Measurements from ENCODE around the gene CHRND. TPM values are rescaled to one million over a fixed set of nuclear protein-coding genes. Genes with fewer than 3 reads are reported as not detected.

The CHRND gene
- total RNA-seq, 4 donors from 2014 or later: not detected

GRCh38 chr2:232516551-232516950 lies 9.4 kb upstream of the CHRND start:
- DNase-seq (ENCODE audit: low spot score) (no peak), ATAC-seq (ENCODE audit: low FRiP score) (no peak)
- TF ChIP-seq CTCF (IDR thresholded peaks at IDR 0.05): no peak

GRCh38 chr2:232518844-232519243 lies 7.1 kb upstream of the CHRND start:
- no peak for ATAC-seq (ENCODE audit: low FRiP score)
- TF ChIP-seq CTCF (IDR thresholded peaks at IDR 0.05): no peak
- no peak for DNase-seq (ENCODE audit: low spot score)

- TF ChIP-seq CTCF (IDR thresholded peaks at IDR 0.05): no peak
- no peak for ATAC-seq (ENCODE audit: low FRiP score)
- DNase-seq (ENCODE audit: low spot score): no peak
Observed at GRCh38 chr2:232519581-232520438, 6.2 kb upstream of the CHRND start, which contains the start of gene PRSS56. PRSS56 (plus strand) TSS chr2:232520388; CDS start chr2:232520599, 211 bp downstream.

DNA sequence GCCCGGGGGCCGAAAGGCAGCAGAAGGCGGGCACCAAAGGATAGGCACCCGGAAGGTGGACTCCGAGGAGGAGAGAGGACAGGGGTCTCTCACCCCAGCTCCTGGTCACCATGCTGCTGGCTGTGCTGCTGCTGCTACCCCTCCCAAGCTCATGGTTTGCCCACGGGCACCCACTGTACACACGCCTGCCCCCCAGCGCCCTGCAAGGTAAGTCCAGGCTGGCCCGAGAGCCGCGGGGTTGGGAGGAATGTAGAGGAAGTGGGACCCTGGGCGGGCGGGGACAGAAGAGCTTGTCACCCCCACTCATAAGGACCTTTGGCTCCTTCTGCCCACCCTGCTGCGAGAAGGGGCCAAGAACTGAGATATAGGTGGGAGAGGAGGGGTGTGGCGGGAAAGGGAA lies 5.5 kb upstream of the CHRND start:
- TF ChIP-seq CTCF (IDR thresholded peaks at IDR 0.05): no peak
- DNase-seq (ENCODE audit: low spot score) (no peak), ATAC-seq (ENCODE audit: low FRiP score) (no peak)

- DNase-seq (ENCODE audit: low spot score): no peak
- no peak for TF ChIP-seq CTCF (IDR thresholded peaks at IDR 0.05)
- no peak for ATAC-seq (ENCODE audit: low FRiP score)
Observed at GRCh38 chr2:232521098-232521497, 4.9 kb upstream of the CHRND start.

GRCh38 chr2:232521959-232522622 lies 3.9 kb upstream of the CHRND start:
- peak in 1 of 3 donors; percentile 80 for TF ChIP-seq CTCF (IDR thresholded peaks at IDR 0.05)
- peak; percentile 41 for DNase-seq (ENCODE audit: low spot score)
- peak; percentile 46 for ATAC-seq (ENCODE audit: low FRiP score)

All from omental fat pad (tissue), 4 donors.